ENCODE data around the gene ROPN1. TPM values are rescaled to one million over a fixed set of nuclear protein-coding genes. Genes with fewer than 3 reads are reported as not detected.
"Not testable (repeated sequence)": the region's sequence is repeated elsewhere in the genome, so short reads cannot be mapped to it uniquely, and the experiment has no call there.

The ROPN1 gene
- total RNA-seq, 1 donor from 2014 or later, result not detected

GRCh38 chr3:123966799-123967198, 25.1 kb downstream of the ROPN1 start:
- not testable (repeated sequence) for H3K9me3 Mint-ChIP-seq; H3K27ac ChIP-seq; H3F3A ChIP-seq (ENCODE audit: low read depth); H3K4me3 ChIP-seq; H3K9me3 ChIP-seq (ENCODE audit: low read depth); DNase-seq (ENCODE audit: low spot score); H3K36me3 ChIP-seq; H3K79me2 ChIP-seq (ENCODE audit: low read depth); H3K9ac ChIP-seq; H3K36me3 Mint-ChIP-seq; H3K27ac Mint-ChIP-seq; H3K4me3 Mint-ChIP-seq; H4K20me1 ChIP-seq (ENCODE audit: low read depth); H3K4me1 ChIP-seq; H3K27me3 Mint-ChIP-seq (ENCODE audit: insufficient read depth, low read depth); H2AFZ ChIP-seq (replicated peaks); H3K4me1 Mint-ChIP-seq
- Histone ChIP-seq H3K27me3 (peaks cover 41% of the 10 kb centered on the region), H3K4me2 (peak overlapping the region; percentile 22)

GRCh38 chr3:123964793-123965192, 27.1 kb downstream of the ROPN1 start:
- H3K27me3 Mint-ChIP-seq (ENCODE audit: insufficient read depth, low read depth); H3K36me3 Mint-ChIP-seq; H3K4me1 ChIP-seq; H3K4me3 Mint-ChIP-seq; H3K9me3 Mint-ChIP-seq; H3K4me2 ChIP-seq; H3K27ac Mint-ChIP-seq; H3K4me1 Mint-ChIP-seq; H3K27ac ChIP-seq; H2AFZ ChIP-seq (replicated peaks); H3K4me3 ChIP-seq; H4K20me1 ChIP-seq (ENCODE audit: low read depth); H3K36me3 ChIP-seq; H3K9me3 ChIP-seq (ENCODE audit: low read depth); H3K9ac ChIP-seq; DNase-seq (ENCODE audit: low spot score): not testable (repeated sequence)
- Histone ChIP-seq H3K27me3 (peaks cover 34% of the 10 kb centered on the region), H3K79me2 (ENCODE audit: low read depth) (peaks cover 11% of the 10 kb centered on the region), H3F3A (ENCODE audit: low read depth) (peaks cover 12% of the 10 kb centered on the region)

GRCh38 chr3:123961508-123961856, 30.4 kb downstream of the ROPN1 start:
- Histone ChIP-seq H3K36me3 (no peaks in the 10 kb centered on the region), H3K79me2 (ENCODE audit: low read depth) (peaks cover 44% of the 10 kb centered on the region), H3K4me2 (peak overlapping the region; percentile 77), H3K9me3 (ENCODE audit: low read depth) (no peaks in the 10 kb centered on the region), H3K4me1 (peaks cover 23% of the 10 kb centered on the region), H4K20me1 (ENCODE audit: low read depth) (peaks cover 6% of the 10 kb centered on the region), H3K27ac (no peak overlapping the region), H3F3A (ENCODE audit: low read depth) (peaks cover 12% of the 10 kb centered on the region), H2AFZ (replicated peaks) (peak overlapping the region; percentile 6), H3K9ac (no peak overlapping the region), H3K27me3 (peaks cover 30% of the 10 kb centered on the region), H3K4me3 (peak overlapping the region; percentile 81)
- H3K4me3 Mint-ChIP-seq, result peak overlapping the region; percentile 96
- H3K4me1 Mint-ChIP-seq, result peaks cover 21% of the 10 kb centered on the region
- H3K27ac Mint-ChIP-seq, result no peak overlapping the region
- TF ChIP-seq EZH2 (IDR thresholded peaks at IDR 0.05) (peak; percentile 60), CTCF (IDR thresholded peaks at IDR 0.05) (peak; percentile 2), EZH2phosphoT487 (IDR thresholded peaks at IDR 0.05) (peak; percentile 42)
- peaks cover 2% of the 10 kb centered on the region for H3K36me3 Mint-ChIP-seq
- H3K9me3 Mint-ChIP-seq, result no peaks in the 10 kb centered on the region
- no peak for DNase-seq (ENCODE audit: low spot score)
- H3K27me3 Mint-ChIP-seq (ENCODE audit: insufficient read depth, low read depth), result peaks cover 4% of the 10 kb centered on the region

- peaks cover 4% of the 10 kb centered on the region for H3K36me3 ChIP-seq
- Mint-ChIP-seq H3K27me3 (ENCODE audit: insufficient read depth, low read depth) (peaks cover 4% of the 10 kb centered on the region), H3K4me3 (peak within 1 kb of the TSS; percentile 96), H3K4me1 (peaks cover 21% of the 10 kb centered on the region), H3K27ac (peak within 1 kb of the TSS; percentile 96), H3K9me3 (no peaks in the 10 kb centered on the region), H3K36me3 (peaks cover 2% of the 10 kb centered on the region)
- no peaks in the 10 kb centered on the region for H3K9me3 ChIP-seq (ENCODE audit: low read depth)
- peak within 1 kb of the TSS; percentile 91 for H3K4me2 ChIP-seq
- H3K9ac ChIP-seq, result peak within 1 kb of the TSS; percentile 68
- TF ChIP-seq EZH2 (IDR thresholded peaks at IDR 0.05) (peak; percentile 7), CTCF (IDR thresholded peaks at IDR 0.05) (peak; percentile 12), EZH2phosphoT487 (IDR thresholded peaks at IDR 0.05) (no peak)
- H3K79me2 ChIP-seq (ENCODE audit: low read depth), result peaks cover 48% of the 10 kb centered on the region
- peaks cover 6% of the 10 kb centered on the region for H4K20me1 ChIP-seq (ENCODE audit: low read depth)
- H3K27me3 ChIP-seq, result peaks cover 24% of the 10 kb centered on the region
- peak within 1 kb of the TSS; percentile 73 for H2AFZ ChIP-seq (replicated peaks)
- H3K27ac ChIP-seq, result peak within 1 kb of the TSS; percentile 91
- H3F3A ChIP-seq (ENCODE audit: low read depth), result peaks cover 12% of the 10 kb centered on the region
- DNase-seq (ENCODE audit: low spot score), result peak; percentile 99
- H3K4me3 ChIP-seq, result peak within 1 kb of the TSS; percentile 81
- peaks cover 23% of the 10 kb centered on the region for H3K4me1 ChIP-seq
Observed at GRCh38 chr3:123960781-123961507, 31.0 kb downstream of the ROPN1 start, which contains the start of gene CCDC14. TSS of gene CCDC14 (minus strand) at chr3:123961229. CDS start at chr3:123961173, 56 bp downstream.

All from neural progenitor cell (in vitro differentiated cells).